Stimulated activated CD4-positive, alpha-beta T cell treated with anti-CD3 and anti-CD28 coated beads, Interleukin-2, amount 100 ng/mL, for 24 hours (primary cell): ENCODE measurements around the gene OR8B8.
"Not testable (repeated sequence)": the region's sequence is repeated elsewhere in the genome, so short reads cannot be mapped to it uniquely, and the experiment has no call there.

Source experiments
- DNase-seq, 2 donors: peaks; one replicate each; pipeline ENCODE4 v3.0.0-alpha.2; 2020

OR8B8 gene, protein sequence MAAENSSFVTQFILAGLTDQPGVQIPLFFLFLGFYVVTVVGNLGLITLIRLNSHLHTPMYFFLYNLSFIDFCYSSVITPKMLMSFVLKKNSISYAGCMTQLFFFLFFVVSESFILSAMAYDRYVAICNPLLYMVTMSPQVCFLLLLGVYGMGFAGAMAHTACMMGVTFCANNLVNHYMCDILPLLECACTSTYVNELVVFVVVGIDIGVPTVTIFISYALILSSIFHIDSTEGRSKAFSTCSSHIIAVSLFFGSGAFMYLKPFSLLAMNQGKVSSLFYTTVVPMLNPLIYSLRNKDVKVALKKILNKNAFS

GRCh38 chr11:124445646-124446150, at the start of gene OR8B8:
TSS of gene OR8B8 (minus strand) at chr11:124445696. CDS start at chr11:124441085, 4,611 bp downstream.
- DNase-seq: no peak

DNA sequence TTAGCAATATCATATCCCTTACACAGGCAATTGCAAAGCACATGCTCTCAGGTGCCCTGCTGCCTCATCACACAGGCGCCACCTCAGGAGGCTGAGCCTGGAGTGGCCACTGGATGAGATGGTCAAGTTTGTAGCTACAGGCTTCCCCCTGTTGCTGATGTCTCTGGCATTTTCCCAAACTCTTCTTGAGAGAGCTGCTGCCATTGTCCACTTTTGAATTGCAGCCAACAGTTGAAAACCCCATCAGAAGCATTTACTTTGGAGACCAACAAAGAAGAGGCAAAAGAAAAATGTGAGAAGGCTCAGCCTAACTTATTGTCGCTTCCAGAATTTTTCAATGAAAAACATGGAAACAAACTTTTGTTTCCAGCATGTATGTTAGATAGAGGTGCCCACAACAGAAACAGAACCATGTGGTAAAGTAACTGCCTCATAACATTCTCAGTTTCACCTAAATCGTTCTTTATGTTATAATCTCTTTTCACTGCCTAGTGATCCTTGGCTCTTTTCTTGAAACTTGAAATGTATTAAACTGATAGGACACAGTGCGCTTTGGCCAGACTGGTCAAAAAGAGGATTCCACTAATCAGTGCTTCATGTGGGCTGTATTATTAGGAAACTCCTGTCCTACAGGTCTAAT, 47.6 kb upstream of the OR8B8 start:
- DNase-seq: no peak

- DNase-seq: no peak
Observed at GRCh38 chr11:124483422-124483821, 37.9 kb upstream of the OR8B8 start.

GRCh38 chr11:124482362-124483147, 37.1 kb upstream of the OR8B8 start:
- DNase-seq: no peak

DNA sequence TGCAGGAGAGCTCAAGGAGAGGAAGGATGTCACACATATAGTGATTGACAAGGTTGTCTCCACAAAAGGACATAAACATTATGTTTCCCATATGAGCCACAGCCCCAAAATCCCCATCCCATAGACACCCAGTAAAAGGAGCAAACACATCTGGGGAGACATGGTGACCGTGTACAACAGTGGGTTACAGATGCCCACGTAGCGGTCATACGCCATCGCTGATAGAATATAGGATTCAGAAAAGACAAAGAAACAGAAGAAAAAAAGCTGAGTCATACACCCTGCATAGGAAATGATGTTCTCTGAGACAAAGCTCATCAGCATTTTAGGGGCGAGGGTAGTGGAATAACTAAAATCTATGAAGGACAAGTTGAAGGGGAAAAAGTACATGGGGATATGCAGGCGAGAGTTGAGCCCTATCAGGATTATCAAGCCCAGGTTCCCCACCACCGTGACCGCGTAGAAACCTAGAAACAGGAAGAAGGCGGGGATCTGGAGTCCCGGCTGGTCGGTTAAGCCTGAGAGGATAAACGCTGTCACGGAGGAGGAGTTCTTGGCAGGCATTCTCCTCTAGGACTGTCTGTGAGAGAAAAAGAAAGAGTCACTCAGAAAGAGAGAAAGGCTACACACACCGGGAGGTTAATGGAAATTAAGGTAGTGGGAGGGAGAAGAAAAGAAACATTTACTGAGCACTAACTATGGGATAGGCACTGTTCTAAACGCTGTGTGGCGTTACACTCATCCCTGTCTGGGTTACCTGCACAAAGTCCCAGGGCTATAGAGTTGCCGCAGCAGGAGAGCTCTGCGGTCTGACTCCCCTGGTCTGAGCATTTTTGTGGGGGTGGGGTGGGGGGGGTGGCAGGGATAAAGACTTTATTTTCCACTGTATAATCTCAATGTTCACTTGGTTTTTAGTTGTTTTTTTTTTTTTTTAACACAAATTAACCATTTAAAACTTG, 36.1 kb upstream of the OR8B8 start:
- peak in 1 of 2 donors; percentile 11 for DNase-seq

GRCh38 chr11:124479561-124479960, 34.1 kb upstream of the OR8B8 start:
- no peak for DNase-seq

DNA sequence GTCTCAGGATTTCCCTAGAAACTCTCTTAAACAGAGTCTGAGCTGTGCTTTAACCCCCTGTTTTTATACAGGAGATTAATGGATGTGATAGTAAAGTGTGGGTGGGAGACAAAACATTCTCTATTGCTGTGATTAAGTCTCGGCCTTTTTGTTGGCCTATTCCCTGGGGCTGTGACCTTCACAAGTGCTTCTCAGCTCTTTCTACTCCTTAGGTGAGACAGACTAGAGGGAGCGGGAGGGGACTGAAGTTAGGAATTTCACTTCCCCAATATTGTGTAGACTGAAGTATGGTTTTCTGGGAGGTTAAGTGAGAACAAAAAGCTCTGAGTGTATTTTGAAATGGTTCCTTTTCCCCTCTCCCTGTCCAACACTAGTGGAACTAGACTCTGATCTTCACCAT, 29.8 kb upstream of the OR8B8 start:
- no peak for DNase-seq

GRCh38 chr11:124474779-124475178, 29.3 kb upstream of the OR8B8 start:
- DNase-seq: no peak

- DNase-seq: no peak
Observed at GRCh38 chr11:124474079-124474478, 28.6 kb upstream of the OR8B8 start.

DNA sequence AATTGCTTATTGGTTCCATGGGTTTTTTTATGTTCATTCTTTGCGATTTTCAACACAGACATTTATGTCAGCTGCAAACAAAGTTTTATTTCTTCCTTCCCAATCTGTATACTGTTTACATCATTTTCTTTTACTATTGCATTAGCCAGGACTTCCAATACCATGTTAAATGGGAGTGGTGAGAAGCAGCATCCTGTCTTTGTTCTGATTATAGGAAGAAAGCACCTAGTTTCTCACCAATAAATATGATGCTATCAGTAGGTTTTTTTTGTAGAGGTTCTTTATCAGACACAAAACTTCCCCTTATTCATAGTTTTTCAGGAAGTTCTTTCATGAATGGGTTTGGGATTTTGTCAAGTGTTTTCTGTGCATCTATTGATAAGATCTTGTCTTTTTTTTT, 28.0 kb upstream of the OR8B8 start:
- no peak for DNase-seq

DNA sequence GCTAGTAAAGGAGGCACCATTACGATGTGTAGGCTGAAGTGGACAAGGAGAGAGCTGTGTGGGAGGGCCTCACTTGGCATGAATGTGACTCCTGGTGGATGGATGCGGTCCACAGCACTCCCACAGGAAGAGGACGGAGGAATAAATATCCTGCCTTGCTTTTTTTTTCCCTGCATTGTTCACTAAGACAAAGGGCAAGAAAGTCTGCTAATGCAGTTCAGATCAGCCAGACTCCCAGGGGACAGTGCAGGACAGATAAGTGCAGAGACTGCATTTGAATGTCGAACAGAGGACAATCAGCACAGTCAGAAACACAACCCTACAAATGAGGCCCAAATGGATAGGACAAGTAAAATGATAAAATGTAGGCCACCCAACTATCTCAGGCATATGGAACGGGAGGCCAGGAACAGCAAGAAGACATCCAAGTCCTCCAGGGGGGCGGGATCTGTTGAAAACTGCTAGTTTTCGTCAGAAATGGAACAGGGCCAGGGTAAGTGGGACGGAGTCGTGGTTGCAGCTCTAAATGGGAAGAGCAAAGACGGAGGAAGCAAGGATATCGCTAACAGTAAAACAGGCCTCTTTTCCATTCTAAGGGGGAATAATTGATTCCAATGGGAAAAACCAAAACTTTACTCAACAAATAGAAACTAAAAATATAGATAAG, 25.2 kb upstream of the OR8B8 start:
- DNase-seq: no peak

DNA sequence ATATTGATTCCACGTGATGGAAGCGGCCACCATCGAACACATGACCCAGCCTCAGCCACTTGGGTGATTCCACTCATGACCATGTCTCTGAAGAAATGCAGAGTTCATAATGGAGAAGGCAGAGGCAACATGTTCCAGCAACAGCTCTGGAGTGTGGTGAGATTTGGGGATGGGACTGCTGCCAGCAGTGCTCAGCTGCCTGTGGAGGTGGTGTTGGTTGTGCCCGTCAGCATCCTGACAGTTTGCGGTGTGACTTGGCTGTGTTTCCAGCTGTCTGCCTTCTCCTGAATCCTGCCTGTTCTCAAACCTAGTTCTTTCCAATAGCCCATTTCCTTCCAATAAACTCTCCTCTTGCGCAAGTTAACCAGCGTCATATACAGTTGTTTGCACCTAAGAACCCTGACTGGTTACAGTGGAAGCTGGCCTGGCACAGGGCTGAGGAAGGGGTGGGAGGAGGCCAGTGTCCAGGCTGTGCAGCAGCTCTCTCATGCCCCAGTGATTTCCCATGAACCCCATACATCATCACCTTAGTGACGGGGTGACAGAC, 22.0 kb upstream of the OR8B8 start:
- no peak for DNase-seq

DNA sequence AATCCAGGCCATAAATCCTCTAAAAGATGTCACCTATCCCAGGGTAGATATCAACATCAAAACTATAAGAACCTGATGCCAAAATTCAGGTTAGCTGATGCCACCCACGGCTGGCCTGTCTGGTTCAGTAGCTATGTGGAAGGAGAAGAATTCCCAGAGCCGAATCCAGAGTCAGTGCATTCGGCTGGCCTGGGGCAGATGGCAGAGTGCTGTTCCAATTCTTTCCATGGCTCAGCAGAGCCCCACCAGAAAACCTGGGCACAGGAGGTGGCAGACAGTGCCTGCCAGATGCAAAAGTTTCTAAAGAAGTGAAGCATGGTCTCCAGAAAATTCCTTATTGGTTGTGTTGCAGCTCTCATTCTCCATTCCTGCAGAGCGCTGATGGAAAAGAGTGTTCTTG, 19.9 kb upstream of the OR8B8 start:
- DNase-seq: no peak

DNA sequence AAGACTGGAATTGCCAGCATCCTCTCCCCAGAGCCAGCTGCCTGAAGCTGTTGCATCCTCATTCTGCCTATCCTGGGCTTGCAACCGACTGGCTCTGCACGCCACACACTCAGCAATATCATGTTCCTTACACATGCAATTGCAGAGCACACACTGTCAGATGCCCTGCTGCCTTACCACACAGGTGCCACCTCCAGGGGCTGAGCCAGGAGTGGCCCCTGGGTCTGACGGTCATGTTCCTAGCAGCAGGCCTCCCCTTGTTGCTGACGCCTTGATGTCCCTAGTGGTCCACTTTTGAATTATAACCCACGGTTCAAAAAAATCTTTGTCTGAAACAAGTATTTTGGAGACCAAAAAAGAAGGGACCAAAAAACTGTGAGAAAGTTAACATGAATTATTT, 18.5 kb upstream of the OR8B8 start:
- DNase-seq: no peak

GRCh38 chr11:124463324-124463723, 17.8 kb upstream of the OR8B8 start:
- DNase-seq: no peak

- no peak for DNase-seq
Observed at GRCh38 chr11:124460459-124460858, 15.0 kb upstream of the OR8B8 start.

DNA sequence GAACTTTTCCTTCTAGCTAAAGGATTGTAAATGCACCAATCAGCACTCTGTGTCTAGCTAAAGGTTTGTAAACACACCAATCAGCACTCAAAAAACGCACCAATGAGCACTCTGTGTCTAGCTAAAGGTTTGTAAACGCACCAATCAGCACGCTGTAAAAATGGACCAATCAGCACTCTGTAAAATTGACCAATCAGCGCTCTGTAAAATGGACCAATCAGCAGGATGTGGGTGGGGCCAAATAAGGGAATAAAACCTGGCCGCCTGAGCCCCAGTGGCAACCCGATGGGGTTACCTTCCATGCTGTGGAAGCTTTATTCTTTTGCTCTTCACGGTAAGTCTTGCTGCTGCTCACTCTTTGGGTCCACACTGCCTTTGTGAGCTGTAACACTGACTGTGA, 13.9 kb upstream of the OR8B8 start:
- not testable (repeated sequence) for DNase-seq

DNA sequence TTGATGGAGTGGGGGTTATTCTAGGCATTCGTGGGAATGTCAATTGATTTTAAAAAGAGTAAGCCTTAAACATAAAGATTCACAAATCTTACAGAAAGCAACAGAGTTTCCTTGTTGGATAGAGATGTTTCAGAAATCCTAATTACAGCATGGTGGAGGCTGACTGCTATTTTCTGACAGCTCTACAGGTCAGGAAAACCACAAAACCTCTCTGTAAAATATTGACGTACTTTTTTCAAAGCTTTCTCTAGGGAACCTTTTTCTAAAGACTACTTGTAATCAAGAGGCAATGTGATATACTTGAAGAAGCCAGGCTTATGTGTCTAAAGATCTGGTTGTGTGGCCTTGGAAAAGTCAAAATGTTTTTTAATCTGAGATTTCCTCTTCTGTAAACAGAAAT, 9.1 kb upstream of the OR8B8 start:
- no peak for DNase-seq

- no peak for DNase-seq
Observed at GRCh38 chr11:124446916-124447315, 1.4 kb upstream of the OR8B8 start.

- DNase-seq: no peak
Observed at GRCh38 chr11:124442847-124443246, 2.6 kb downstream of the OR8B8 start.

- DNase-seq: no peak
Observed at GRCh38 chr11:124442442-124442841, 3.1 kb downstream of the OR8B8 start.

GRCh38 chr11:124441519-124441918, 4.0 kb downstream of the OR8B8 start:
- DNase-seq: no peak
